Vagina (tissue), 2 donors: ENCODE measurements around the gene ACAT1. TPM values are rescaled to one million over a fixed set of nuclear protein-coding genes. Genes with fewer than 3 reads are reported as not detected.

ENCODE experiments used
- DNase-seq, 2 donors: peaks; one replicate each; pipeline ENCODE4 v3.0.0-alpha.2; 2017; ENCODE audit errors: extremely low spot score in 2 of 2
- H3K27ac ChIP-seq: fragments of 200-600 bp; sonication (generic); one replicate; pipeline ENCODE4 v1.5.1; 2019
- H3K27me3 ChIP-seq: fragments of 200-600 bp; sonication (generic); one replicate; pipeline ENCODE4 v1.5.1; 2019
- H3K36me3 ChIP-seq, 2 donors: fragments of 200-600 bp; sonication (generic); one replicate each; pipeline ENCODE4 v1.5.1; 2017 to 2019
- H3K4me1 ChIP-seq: fragments of 200-600 bp; sonication (generic); one replicate; pipeline ENCODE4 v1.5.1; 2019
- H3K4me3 ChIP-seq, 2 donors: fragments of 200-600 bp; sonication (generic); 1 replicate in 1 of 2; 2 replicates in 1 of 2; pipeline ENCODE4 v1.5.1; 2016 to 2019
- H3K9me3 ChIP-seq: fragments of 200-600 bp; sonication (generic); one replicate; pipeline ENCODE4 v1.5.1; 2019
- POLR2A ChIP-seq, 2 donors: fragments of 450-650 bp; IDR thresholded peaks; one replicate each; pipeline ENCODE4 v1.6.1; 2017; ENCODE audit warnings: antibody characterized with exemption in 2 of 2, mild to moderate bottlenecking in 2 of 2, moderate library complexity in 2 of 2
- POLR2AphosphoS5 ChIP-seq, 2 donors: sonication (generic); formaldehyde crosslinking; IDR thresholded peaks; one replicate each; pipeline ENCODE4 v1.9.0; 2017; ENCODE audit warnings: antibody characterized with exemption in 2 of 2, mild to moderate bottlenecking in 2 of 2, low read depth in 1 of 2; ENCODE audit not compliant: insufficient read depth in 1 of 2
- intact Hi-C: fragments of 100-400 bp; cut with DNase I; formaldehyde crosslinking; loops from one replicate; pipeline ENCODE4 v1.15.1; 2023
- total RNA-seq: library from RNA; depleted of rRNA; stranded (reverse); fragments of >200 nt; gene quantifications from one replicate; pipeline ENCODE4 v1.2.3, GENCODE V29; 2016
- TF ChIP-seq, protein P1 (sequence below), 3 experiments: fragments of 450-650 bp in 2 of 3; fragments of 200-600 bp in 1 of 3; sonication (generic) in 1 of 3; IDR thresholded peaks; one replicate each; pipeline ENCODE4 v1.5.1; 2017 to 2019; ENCODE audit warnings: antibody characterized with exemption in 3 of 3, mild to moderate bottlenecking in 2 of 3, moderate library complexity in 2 of 3

The ACAT1 gene
- total RNA-seq, result 71.0 TPM

GRCh38 chr11:108121274-108122155, at the start of gene ACAT1:
Gene ACAT1, plus strand, starts transcription at chr11:108121567. Its CDS starts 40 bp downstream, at chr11:108121607.
- intact Hi-C loops, result no loop called here
- Histone ChIP-seq H3K4me3 (peak within 1 kb of the TSS; percentile 67 to 76), H3K36me3 (no peaks in the 10 kb centered on the region), H3K9me3 (no peaks in the 10 kb centered on the region), H3K27me3 (no peaks in the 10 kb centered on the region), H3K27ac (peak within 1 kb of the TSS; percentile 87), H3K4me1 (peaks cover 36% of the 10 kb centered on the region)
- TF ChIP-seq POLR2AphosphoS5 (IDR thresholded peaks at IDR 0.05; ENCODE audit: insufficient read depth in 1 of 2, low read depth in 1 of 2) (peak; percentile 83 to 98), POLR2A (IDR thresholded peaks at IDR 0.05) (peak; percentile 33 to 89)
- TF ChIP-seq, protein P1, sequence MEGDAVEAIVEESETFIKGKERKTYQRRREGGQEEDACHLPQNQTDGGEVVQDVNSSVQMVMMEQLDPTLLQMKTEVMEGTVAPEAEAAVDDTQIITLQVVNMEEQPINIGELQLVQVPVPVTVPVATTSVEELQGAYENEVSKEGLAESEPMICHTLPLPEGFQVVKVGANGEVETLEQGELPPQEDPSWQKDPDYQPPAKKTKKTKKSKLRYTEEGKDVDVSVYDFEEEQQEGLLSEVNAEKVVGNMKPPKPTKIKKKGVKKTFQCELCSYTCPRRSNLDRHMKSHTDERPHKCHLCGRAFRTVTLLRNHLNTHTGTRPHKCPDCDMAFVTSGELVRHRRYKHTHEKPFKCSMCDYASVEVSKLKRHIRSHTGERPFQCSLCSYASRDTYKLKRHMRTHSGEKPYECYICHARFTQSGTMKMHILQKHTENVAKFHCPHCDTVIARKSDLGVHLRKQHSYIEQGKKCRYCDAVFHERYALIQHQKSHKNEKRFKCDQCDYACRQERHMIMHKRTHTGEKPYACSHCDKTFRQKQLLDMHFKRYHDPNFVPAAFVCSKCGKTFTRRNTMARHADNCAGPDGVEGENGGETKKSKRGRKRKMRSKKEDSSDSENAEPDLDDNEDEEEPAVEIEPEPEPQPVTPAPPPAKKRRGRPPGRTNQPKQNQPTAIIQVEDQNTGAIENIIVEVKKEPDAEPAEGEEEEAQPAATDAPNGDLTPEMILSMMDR (IDR thresholded peaks at IDR 0.05), result peak in 1 of 3 experiments; percentile 51
- peak in 1 of 2 donors; percentile 92 for DNase-seq

DNA sequence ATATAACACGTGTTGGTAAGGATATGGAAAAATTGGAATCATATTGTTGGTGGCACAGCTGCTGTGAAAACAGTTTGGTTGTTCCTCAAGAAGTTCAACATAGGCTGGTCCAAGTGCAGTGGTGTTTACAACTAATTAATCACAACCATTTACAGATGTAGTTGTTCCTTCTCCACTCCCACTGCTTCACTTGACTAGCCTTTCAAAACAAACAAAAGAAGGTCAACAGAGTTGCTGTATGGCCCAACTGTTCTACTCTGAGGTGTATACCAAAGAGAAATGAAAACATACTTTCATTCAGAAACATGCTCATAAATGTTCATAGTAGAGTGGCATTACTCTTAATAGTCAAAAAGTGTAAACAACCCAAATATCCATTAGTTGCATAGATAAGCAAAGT, 36.6 kb upstream of the ACAT1 start:
- no peak for DNase-seq
- no peak overlapping the region for H3K27ac ChIP-seq
- H3K4me1 ChIP-seq, result no peaks in the 10 kb centered on the region
- no peaks in the 10 kb centered on the region for H3K9me3 ChIP-seq
- H3K36me3 ChIP-seq, result peaks cover 0 to 14% of the 10 kb centered on the region in 2 donors
- intact Hi-C loops, result no loop called here
- H3K4me3 ChIP-seq, result no peak overlapping the region
- H3K27me3 ChIP-seq, result no peaks in the 10 kb centered on the region
- TF ChIP-seq, protein P1 (IDR thresholded peaks at IDR 0.05), result no peak
- no peak for TF ChIP-seq POLR2A (IDR thresholded peaks at IDR 0.05)
- TF ChIP-seq POLR2AphosphoS5 (IDR thresholded peaks at IDR 0.05; ENCODE audit: insufficient read depth in 1 of 2, low read depth in 1 of 2), result no peak

- Histone ChIP-seq H3K4me1 (no peaks in the 10 kb centered on the region), H3K36me3 (peaks cover 0 to 14% of the 10 kb centered on the region in 2 donors), H3K4me3 (no peak overlapping the region), H3K27ac (no peak overlapping the region), H3K9me3 (no peaks in the 10 kb centered on the region), H3K27me3 (no peaks in the 10 kb centered on the region)
- DNase-seq, result no peak
- TF ChIP-seq POLR2AphosphoS5 (IDR thresholded peaks at IDR 0.05; ENCODE audit: insufficient read depth in 1 of 2, low read depth in 1 of 2) (no peak), POLR2A (IDR thresholded peaks at IDR 0.05) (no peak)
- TF ChIP-seq, protein P1 (IDR thresholded peaks at IDR 0.05), result no peak
- intact Hi-C loops, result no loop called here
Observed at GRCh38 chr11:108085672-108086071, 35.7 kb upstream of the ACAT1 start.

DNA sequence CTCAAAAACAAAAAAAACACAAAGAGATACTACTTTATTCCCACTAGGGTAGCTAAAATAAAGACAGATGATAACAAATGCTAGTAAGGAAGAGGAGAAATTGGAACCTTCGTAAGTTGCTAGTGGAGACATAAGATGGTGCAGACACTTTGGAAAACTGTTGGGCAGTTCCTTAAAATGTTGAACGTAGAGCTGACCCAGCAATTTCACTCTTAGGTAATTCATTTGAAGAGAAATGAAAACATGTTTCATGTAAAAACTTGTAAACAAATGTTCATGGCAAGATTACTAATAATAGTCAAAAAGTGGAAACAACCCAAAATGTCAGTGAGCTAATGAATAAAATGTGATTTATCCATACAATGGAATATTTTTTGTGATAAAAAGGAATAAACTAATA, 29.2 kb upstream of the ACAT1 start:
- intact Hi-C loops, result no loop called here
- TF ChIP-seq POLR2AphosphoS5 (IDR thresholded peaks at IDR 0.05; ENCODE audit: insufficient read depth in 1 of 2, low read depth in 1 of 2) (no peak), POLR2A (IDR thresholded peaks at IDR 0.05) (no peak)
- TF ChIP-seq, protein P1 (IDR thresholded peaks at IDR 0.05), result no peak
- Histone ChIP-seq H3K9me3 (no peaks in the 10 kb centered on the region), H3K4me3 (no peak overlapping the region), H3K27me3 (no peaks in the 10 kb centered on the region), H3K4me1 (no peaks in the 10 kb centered on the region), H3K36me3 (peaks cover 0 to 38% of the 10 kb centered on the region in 2 donors), H3K27ac (no peak overlapping the region)
- DNase-seq, result no peak
